ENCODE data around the gene TPRG1L.

The TPRG1L gene

GRCh38 chr1:3593745-3594144 lies 31.1 kb upstream of the TPRG1L start:
- no peak for DNase-seq (ENCODE audit: low read depth in 2 of 2, low spot score in 1 of 2)

GRCh38 chr1:3594706-3595377 lies 30.0 kb upstream of the TPRG1L start:
- no peak for DNase-seq (ENCODE audit: low read depth in 2 of 2, low spot score in 1 of 2)

- no peak for DNase-seq (ENCODE audit: low read depth in 2 of 2, low spot score in 1 of 2)
These were observed 28.9 kb upstream of the TPRG1L start for GRCh38 chr1:3595949-3596348.

- DNase-seq (ENCODE audit: low read depth in 2 of 2, low spot score in 1 of 2), result no peak
These were observed 27.9 kb upstream of the TPRG1L start for GRCh38 chr1:3596663-3597598.

- no peak for DNase-seq (ENCODE audit: low read depth in 2 of 2, low spot score in 1 of 2)
These were observed 27.2 kb upstream of the TPRG1L start for GRCh38 chr1:3597599-3597964.

GRCh38 chr1:3598051-3598491 lies 26.7 kb upstream of the TPRG1L start:
- DNase-seq (ENCODE audit: low read depth in 2 of 2, low spot score in 1 of 2), result no peak

- DNase-seq (ENCODE audit: low read depth in 2 of 2, low spot score in 1 of 2), result no peak
These were observed 26.1 kb upstream of the TPRG1L start for GRCh38 chr1:3598522-3599285.

- no peak for DNase-seq (ENCODE audit: low read depth in 2 of 2, low spot score in 1 of 2)
These were observed 25.5 kb upstream of the TPRG1L start for GRCh38 chr1:3599286-3599811.

GRCh38 chr1:3599816-3600215 lies 25.0 kb upstream of the TPRG1L start:
- DNase-seq (ENCODE audit: low read depth in 2 of 2, low spot score in 1 of 2), result no peak

GRCh38 chr1:3600354-3600753 lies 24.5 kb upstream of the TPRG1L start:
- no peak for DNase-seq (ENCODE audit: low read depth in 2 of 2, low spot score in 1 of 2)

- DNase-seq (ENCODE audit: low read depth in 2 of 2, low spot score in 1 of 2), result no peak
These were observed 23.1 kb upstream of the TPRG1L start for GRCh38 chr1:3601743-3602142.

- no peak for DNase-seq (ENCODE audit: low read depth in 2 of 2, low spot score in 1 of 2)
These were observed 22.4 kb upstream of the TPRG1L start for GRCh38 chr1:3602375-3602774.

- no peak for DNase-seq (ENCODE audit: low read depth in 2 of 2, low spot score in 1 of 2)
These were observed 21.7 kb upstream of the TPRG1L start for GRCh38 chr1:3603156-3603555.

- no peak for DNase-seq (ENCODE audit: low read depth in 2 of 2, low spot score in 1 of 2)
These were observed 21.0 kb upstream of the TPRG1L start for GRCh38 chr1:3603571-3604467.

- DNase-seq (ENCODE audit: low read depth in 2 of 2, low spot score in 1 of 2), result no peak
These were observed 20.3 kb upstream of the TPRG1L start for GRCh38 chr1:3604468-3604974.

- DNase-seq (ENCODE audit: low read depth in 2 of 2, low spot score in 1 of 2), result no peak
These were observed 19.6 kb upstream of the TPRG1L start for GRCh38 chr1:3604997-3605823.

GRCh38 chr1:3606779-3607702 lies 17.8 kb upstream of the TPRG1L start:
- no peak for DNase-seq (ENCODE audit: low read depth in 2 of 2, low spot score in 1 of 2)

- DNase-seq (ENCODE audit: low read depth in 2 of 2, low spot score in 1 of 2), result no peak
These were observed 17.1 kb upstream of the TPRG1L start for GRCh38 chr1:3607703-3608065.
